Mesothelial cell of epicardium (in vitro differentiated cells): ENCODE data around the gene FANCI. TPM values are rescaled to one million over a fixed set of nuclear protein-coding genes. Genes with fewer than 3 reads are reported as not detected.
"Not testable (repeated sequence)": the region's sequence is repeated elsewhere in the genome, so short reads cannot be mapped to it uniquely, and the experiment has no call there.

Experiments used
- DNase-seq, 2 experiments: peaks; one replicate each; pipeline ENCODE4 v3.0.0; 2021; ENCODE audit warnings: low spot score in 2 of 2; ENCODE audit not compliant: unreplicated experiment in 2 of 2
- H3K27ac Mint-ChIP-seq: 2 replicates; pipeline ENCODE4 v1.8.0; 2021; ENCODE audit warnings: mixed read lengths
- H3K27me3 Mint-ChIP-seq: 2 replicates; pipeline ENCODE4 v1.8.0; 2021; ENCODE audit warnings: low read depth, mixed read lengths
- H3K36me3 Mint-ChIP-seq: 2 replicates; pipeline ENCODE4 v1.8.0; 2021; ENCODE audit warnings: mixed read lengths
- H3K4me1 Mint-ChIP-seq: 2 replicates; pipeline ENCODE4 v1.8.0; 2021; ENCODE audit warnings: mixed read lengths
- H3K4me3 Mint-ChIP-seq: 2 replicates; pipeline ENCODE4 v1.8.0; 2021; ENCODE audit warnings: mild to moderate bottlenecking, moderate library complexity, mixed read lengths
- H3K9me3 Mint-ChIP-seq: 2 replicates; pipeline ENCODE4 v1.8.0; 2021; ENCODE audit warnings: mixed read lengths
- total RNA-seq: library from RNA; stranded (reverse); gene quantifications from 3 replicates; pipeline ENCODE4 v1.2.1, GENCODE V29; 2021
- TF ChIP-seq, protein P1 (sequence below): fragments of 200-600 bp; sonication (generic); IDR thresholded peaks from one replicate; pipeline ENCODE4 v1.5.0; 2021; ENCODE audit warnings: antibody characterized with exemption; ENCODE audit not compliant: unreplicated experiment

Gene FANCI
- total RNA-seq, 1 donor from 2014 or later, result 37.2 TPM

DNA sequence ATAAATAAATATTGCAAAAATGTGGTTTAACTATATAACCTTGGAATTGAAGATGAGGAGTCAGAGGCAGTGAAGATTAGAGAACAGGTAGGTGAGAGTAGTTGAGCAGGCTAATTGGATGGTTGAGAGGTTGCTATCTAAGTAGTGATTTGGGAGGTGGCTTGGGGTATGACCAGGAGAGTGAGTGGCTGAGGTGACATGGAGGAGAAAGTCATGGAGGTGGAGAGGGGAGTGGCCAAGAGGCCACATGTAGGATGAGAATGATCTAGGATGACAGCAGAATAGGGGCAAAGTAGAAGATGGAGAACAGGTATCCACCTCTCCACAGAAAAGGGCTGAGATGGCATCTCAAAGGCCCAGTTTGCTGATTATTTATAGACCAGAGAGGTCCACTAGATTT, 11.9 kb upstream of the FANCI start:
- Mint-ChIP-seq H3K9me3 (no peaks in the 10 kb centered on the region), H3K4me3 (no peak overlapping the region), H3K36me3 (no peaks in the 10 kb centered on the region), H3K27me3 (peaks cover 44% of the 10 kb centered on the region), H3K27ac (no peak overlapping the region), H3K4me1 (no peaks in the 10 kb centered on the region)
- DNase-seq, result no peak
- TF ChIP-seq, protein P1, sequence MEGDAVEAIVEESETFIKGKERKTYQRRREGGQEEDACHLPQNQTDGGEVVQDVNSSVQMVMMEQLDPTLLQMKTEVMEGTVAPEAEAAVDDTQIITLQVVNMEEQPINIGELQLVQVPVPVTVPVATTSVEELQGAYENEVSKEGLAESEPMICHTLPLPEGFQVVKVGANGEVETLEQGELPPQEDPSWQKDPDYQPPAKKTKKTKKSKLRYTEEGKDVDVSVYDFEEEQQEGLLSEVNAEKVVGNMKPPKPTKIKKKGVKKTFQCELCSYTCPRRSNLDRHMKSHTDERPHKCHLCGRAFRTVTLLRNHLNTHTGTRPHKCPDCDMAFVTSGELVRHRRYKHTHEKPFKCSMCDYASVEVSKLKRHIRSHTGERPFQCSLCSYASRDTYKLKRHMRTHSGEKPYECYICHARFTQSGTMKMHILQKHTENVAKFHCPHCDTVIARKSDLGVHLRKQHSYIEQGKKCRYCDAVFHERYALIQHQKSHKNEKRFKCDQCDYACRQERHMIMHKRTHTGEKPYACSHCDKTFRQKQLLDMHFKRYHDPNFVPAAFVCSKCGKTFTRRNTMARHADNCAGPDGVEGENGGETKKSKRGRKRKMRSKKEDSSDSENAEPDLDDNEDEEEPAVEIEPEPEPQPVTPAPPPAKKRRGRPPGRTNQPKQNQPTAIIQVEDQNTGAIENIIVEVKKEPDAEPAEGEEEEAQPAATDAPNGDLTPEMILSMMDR, result no peak

DNA sequence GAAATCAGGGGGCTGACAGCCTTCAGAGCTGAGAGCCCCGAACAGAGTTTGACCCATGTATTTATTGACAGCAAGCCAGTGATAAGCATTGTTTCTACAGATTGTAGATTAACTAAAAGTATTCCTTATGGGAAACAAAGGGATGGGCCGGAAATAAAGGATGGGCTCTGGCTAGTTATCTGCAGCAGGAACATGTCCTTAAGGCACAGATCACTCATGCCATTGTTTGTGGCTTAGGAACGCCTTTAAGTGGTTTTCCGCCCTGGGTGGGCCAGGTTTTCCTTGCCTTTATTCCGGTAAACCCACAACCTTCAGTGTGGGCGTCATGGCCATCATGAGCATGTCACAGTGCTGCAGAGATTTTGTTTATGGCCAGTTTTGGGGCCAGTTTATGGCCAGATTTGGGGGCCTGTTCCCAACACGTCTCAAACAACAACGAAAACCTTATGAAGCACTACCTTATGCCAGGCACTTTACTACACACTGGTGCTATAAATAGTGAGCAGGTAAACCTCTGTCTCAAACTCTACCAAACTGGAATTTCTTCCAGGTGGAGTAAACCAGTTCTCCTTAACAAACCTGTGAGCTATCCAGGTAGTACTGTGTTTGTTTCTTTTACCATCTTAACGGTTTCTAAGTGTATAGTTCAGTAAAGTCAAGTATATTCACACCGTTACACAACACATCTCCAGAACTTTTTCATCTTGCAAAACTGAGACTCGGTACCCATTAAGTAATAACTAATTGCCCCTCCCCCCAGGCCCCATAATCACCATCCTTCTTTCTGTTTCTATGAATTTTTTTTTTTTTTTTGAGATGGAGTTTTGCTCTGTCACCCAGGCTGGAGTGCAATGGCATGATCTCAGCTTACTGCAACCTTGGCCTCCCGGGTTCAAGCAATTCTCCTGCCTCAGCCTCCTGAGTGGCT, 3.6 kb upstream of the FANCI start:
- H3K4me1 Mint-ChIP-seq, result peaks cover 14% of the 10 kb centered on the region
- H3K27ac Mint-ChIP-seq, DNase-seq, H3K4me3 Mint-ChIP-seq, H3K36me3 Mint-ChIP-seq, H3K9me3 Mint-ChIP-seq: not testable (repeated sequence)
- peaks cover 27% of the 10 kb centered on the region for H3K27me3 Mint-ChIP-seq

DNA sequence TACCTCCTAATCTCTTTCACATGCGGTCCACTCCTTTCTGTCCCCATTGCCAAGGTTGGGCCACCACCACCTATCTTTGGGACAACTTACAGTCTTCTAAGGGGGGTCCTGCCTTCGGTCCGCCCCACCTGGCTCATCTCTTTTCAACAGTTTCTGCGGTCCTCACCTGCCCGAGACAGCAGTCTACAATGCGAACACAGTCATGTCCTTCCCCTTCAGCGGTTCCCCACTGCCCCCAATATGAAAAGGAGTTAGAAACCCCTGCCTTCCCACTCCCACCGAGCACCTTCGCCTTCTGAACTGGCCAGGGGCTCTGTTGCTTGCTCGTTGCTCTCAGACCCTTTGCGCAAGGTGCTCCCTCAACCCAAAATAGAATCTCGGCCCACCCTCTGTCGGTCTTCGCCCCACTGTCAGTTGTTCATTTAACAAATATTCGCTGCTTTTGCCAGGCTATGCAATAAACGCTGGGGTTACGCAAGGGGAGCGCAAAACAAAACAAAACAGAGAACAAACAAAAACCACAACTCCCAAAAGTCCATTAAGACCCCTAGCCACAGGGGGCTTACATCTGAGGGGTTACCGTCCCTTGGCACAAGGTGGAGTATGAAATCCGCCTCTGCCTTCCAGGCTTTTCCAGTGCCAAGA, 611 bp upstream of the FANCI start:
- Mint-ChIP-seq H3K27ac (peak overlapping the region; percentile 23), H3K27me3 (peaks cover 11% of the 10 kb centered on the region), H3K9me3 (peaks cover 6% of the 10 kb centered on the region), H3K4me1 (peaks cover 19% of the 10 kb centered on the region), H3K36me3 (no peaks in the 10 kb centered on the region), H3K4me3 (peak overlapping the region; percentile 98)
- DNase-seq, result no peak
- TF ChIP-seq, protein P1, result no peak

DNA sequence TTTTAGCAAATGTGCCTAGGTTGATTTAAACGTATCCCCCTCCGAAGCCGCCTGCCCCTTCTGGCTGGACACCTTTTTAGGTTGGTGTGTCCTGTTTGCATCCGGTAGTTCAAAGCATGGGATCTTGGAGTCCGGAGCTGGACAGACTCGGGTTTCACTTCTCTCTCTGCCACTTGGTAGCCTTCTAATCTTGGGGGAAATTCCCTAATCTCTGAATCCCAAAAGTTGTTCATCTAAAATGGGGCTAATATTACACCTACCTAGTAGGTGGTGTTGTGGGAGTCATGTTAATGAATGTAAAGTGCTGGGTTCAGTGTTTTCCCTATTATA, 760 bp downstream of the FANCI start:
- H3K4me1 Mint-ChIP-seq, result peaks cover 19% of the 10 kb centered on the region
- peaks cover 5% of the 10 kb centered on the region for H3K9me3 Mint-ChIP-seq
- peaks cover 7% of the 10 kb centered on the region for H3K36me3 Mint-ChIP-seq
- DNase-seq, result no peak
- peak overlapping the region; percentile 98 for H3K4me3 Mint-ChIP-seq
- H3K27ac Mint-ChIP-seq, result peak overlapping the region; percentile 84
- peaks cover 2% of the 10 kb centered on the region for H3K27me3 Mint-ChIP-seq
- TF ChIP-seq, protein P1, result no peak

GRCh38 chr15:89247446-89247845, 3.7 kb downstream of the FANCI start:
- peaks cover 19% of the 10 kb centered on the region for H3K4me1 Mint-ChIP-seq
- peaks cover 7% of the 10 kb centered on the region for H3K9me3 Mint-ChIP-seq
- no peak for DNase-seq
- peaks cover 19% of the 10 kb centered on the region for H3K36me3 Mint-ChIP-seq
- H3K4me3 Mint-ChIP-seq, result no peak overlapping the region
- no peak overlapping the region for H3K27ac Mint-ChIP-seq
- no peaks in the 10 kb centered on the region for H3K27me3 Mint-ChIP-seq
- TF ChIP-seq, protein P1, result no peak

- Mint-ChIP-seq H3K27me3 (no peaks in the 10 kb centered on the region), H3K9me3 (peaks cover 7% of the 10 kb centered on the region), H3K4me1 (peaks cover 13% of the 10 kb centered on the region), H3K27ac (no peak overlapping the region), H3K36me3 (peaks cover 19% of the 10 kb centered on the region), H3K4me3 (no peak overlapping the region)
- DNase-seq, result no peak
- TF ChIP-seq, protein P1, result no peak
Observed at GRCh38 chr15:89248584-89248983, 4.8 kb downstream of the FANCI start.

DNA sequence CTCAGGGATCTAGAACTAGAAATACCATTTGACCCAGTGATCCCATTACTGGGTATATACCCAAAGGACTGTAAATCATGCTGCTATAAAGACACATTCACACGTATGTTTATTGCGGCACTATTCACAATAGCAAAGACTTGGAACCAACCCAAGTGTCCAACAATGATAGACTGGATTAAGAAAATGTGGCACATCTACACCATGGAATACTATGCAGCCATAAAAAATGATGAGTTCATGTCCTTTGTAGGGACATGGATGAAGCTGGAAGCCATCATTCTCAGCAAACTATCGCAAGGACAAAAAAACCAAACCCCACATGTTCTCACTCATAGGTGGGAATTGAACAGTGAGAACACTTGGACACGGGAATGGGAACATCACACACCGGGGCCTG, 6.4 kb downstream of the FANCI start:
- not testable (repeated sequence) for H3K27ac Mint-ChIP-seq, H3K9me3 Mint-ChIP-seq, H3K27me3 Mint-ChIP-seq, H3K4me3 Mint-ChIP-seq, DNase-seq, H3K4me1 Mint-ChIP-seq
- H3K36me3 Mint-ChIP-seq, result peaks cover 21% of the 10 kb centered on the region

DNA sequence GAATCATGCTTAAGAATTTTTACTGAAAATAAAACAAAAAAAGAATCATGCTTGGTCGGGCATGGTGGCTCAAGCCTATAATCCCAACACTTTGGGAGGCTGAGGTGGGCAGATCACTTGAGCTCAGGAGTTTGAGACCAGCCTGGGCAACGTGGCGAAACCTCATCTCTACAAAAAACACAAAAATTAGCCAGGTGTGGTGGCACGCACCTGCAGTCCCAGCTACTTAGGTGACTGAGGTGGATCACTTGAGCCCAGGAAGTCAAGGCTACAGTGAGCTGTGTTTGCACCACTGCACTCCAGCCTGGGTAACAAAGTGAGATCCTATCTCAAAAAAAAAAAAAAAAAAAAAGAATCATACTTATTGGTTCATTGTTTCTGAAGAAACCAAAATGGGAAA, 33.5 kb downstream of the FANCI start:
- not testable (repeated sequence) for H3K9me3 Mint-ChIP-seq, H3K27me3 Mint-ChIP-seq, H3K27ac Mint-ChIP-seq, DNase-seq, H3K4me3 Mint-ChIP-seq, H3K36me3 Mint-ChIP-seq, H3K4me1 Mint-ChIP-seq
